GM18517 (cell line): Measurements from ENCODE around the gene OR2M2.

ENCODE experiments used
- ATAC-seq: cut with Tn5 transposase; IDR thresholded peaks from one replicate; pipeline ENCODE4 v1.9.1; 2021; ENCODE audit warnings: mild to moderate bottlenecking, moderate library complexity; ENCODE audit not compliant: unreplicated experiment

The OR2M2 gene, protein sequence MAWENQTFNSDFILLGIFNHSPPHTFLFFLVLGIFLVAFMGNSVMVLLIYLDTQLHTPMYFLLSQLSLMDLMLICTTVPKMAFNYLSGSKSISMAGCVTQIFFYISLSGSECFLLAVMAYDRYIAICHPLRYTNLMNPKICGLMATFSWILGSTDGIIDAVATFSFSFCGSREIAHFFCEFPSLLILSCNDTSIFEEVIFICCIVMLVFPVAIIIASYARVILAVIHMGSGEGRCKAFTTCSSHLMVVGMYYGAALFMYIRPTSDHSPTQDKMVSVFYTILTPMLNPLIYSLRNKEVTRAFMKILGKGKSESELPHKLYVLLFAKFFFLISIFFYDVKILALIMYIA

DNA sequence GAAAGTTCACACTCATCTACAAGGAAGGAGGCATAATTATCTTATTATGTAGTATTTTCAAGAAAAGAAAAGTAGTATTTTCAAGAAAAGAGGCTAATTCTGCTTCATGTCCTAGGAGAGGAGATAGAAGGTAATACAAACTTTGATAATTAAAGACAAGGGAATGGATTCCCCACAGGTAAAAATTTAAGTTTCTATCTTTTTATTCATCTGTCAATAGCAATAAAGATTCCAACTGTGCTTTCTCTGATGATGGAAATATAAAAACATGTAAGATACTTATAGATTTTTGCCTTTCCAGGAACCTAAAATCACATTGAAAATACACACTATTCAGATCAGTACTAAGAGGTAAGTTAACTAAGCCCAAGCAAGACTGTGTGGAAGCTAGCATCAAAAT lies at the start of gene OR2M2:
OR2M2 (plus strand) TSS at position 301 of the 400 bp plus-strand sequence. CDS start 5,165 bp downstream, outside the sequence.
- no peak for ATAC-seq

DNA sequence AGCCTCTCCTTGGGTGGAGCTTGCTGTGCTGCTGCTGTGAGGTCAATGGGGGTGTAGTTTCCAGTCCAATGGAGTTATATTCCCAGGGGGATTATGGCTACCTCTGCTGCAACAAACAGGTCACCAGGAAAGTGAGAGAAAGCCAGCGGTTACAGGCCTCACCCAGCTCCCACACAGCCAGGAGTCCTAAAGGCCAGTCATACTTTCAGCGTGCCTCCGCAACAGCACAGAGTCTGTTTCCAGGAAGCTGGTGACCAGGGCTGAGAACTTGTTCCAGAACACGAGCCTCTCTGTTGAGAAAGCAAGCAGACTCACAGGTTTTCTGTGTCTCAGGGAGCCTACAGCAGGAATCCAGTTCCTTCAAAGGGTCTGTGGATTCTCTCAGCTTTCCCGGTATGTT lies 47.0 kb upstream of the OR2M2 start:
- no peak for ATAC-seq

DNA sequence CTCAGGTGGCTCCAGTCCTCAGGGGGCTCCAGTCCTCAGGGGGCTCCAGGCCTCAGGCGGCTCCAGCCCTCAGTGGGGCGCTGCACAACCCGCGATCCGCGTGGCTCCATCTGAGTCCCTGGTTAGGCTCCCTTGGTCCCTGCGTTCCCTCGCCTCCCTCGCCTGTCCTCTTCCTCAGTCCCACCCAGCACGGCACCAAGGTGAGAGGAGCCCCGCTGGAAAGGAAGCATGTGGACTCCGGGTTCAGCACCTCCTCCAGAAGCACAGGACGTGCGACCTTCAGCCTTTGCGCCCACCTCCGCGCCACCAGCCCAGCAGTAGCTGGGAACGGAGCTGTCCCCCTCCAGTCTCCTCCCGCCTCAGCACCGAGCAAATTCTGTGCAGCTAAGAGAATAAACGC lies 37.8 kb upstream of the OR2M2 start:
- no peak for ATAC-seq

DNA sequence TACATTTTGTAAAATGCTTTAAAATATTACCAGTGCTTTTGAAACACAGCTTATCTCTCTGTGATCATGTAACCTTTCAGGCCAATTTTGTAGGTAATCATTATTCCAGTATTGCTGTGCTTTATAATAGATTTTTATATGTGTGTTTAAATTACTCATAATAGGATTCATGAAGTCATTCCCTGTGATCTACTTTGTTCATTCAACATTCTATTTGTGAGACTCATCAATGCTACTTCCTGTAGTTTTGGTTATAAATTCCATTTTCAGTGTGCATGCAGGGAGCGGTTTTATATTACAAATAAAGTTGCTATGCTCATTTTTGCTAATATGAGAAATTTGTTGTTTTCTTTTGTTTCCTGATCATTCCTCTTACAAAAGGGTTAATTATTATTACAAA lies 33.8 kb upstream of the OR2M2 start:
- no peak for ATAC-seq

DNA sequence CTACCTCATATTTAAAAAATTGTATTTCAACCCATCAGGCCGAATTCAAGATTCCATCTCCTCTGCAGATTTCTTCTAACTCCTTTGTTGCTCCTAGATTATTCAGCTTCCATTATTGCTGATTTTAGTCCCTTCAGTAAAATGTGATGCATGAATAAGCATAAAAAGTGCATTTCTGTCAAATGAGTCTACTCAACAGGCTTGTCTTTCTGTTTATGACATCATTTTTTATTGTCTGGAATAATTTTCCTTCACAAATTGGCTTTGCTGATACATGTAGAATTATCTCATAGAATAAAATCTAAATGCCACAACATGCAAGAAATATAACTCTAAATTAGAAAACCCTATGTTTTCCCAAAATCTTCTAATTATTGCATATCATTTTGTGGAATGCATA lies 31.3 kb upstream of the OR2M2 start:
- ATAC-seq: no peak

DNA sequence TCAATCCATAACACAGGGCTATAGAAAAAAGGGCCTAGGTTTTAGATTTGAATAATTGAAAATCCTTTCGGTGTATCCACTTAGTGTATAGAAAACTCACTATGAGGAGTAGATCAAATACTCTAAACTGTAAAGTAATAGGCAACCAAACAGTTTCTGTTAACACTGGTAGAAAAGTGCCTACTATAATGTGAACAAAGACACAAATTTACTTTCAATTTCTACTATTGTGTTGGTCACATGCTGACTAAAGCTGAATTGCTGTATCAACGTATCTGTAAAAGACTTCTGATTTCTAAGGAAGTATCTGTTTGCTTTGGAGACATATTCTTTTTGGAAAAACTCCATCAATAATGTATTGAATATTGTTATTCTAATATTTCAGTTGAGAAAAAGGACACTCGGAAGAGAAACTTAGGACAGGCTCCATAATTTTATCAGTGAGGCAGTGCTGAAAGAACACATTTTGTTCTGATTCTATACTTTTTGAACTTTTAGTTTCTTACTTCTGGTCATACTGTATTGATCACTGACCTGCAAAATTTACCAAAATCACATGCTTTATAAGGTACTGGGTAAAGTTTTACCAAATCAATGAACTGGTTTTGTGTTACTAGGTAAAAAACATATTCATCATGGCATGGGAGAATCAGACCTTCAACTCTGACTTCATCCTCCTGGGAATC lies 30.0 kb upstream of the OR2M2 start, which contains the start of gene OR2M5:
OR2M5 (plus strand) TSS at position 636 of the 686 bp plus-strand sequence; CDS start at position 636, 0 bp downstream.
- no peak for ATAC-seq

DNA sequence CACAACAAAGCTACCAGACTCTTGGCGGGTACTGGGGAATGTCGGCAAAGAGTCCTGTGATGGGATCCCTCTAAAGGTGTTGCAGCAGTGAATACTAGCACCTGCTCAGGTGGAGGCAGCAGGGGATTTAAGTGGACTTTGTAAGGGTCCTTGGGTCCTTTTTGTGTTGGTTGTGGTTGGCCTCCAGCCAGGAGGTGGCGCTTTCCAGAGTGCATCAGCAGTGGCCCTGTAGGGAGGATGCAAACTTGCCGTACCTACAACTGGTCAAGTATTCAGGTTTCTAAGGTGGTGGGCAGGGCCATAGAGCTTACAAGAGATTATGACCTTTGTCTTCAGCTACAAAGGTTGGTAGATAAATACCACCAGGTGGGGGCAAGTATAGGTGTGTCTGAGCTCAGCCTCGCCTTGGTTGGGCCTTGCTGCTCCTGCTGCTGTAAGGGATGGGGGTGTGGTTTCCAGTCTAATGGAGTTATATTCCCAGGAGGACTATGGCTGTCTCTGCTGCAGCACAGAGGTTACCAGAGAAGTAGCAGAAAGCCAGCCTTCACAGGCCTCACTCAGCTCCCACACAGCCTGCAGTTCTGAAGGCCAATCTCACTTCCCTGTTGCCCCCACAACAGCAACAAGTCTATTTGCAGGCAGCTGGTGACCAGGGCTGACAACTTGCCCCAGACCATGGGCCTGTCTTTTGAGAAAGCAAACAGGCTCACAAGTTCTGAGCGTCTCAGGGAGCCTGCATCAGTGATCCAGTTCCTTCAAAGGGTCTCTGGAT lies 22.4 kb upstream of the OR2M2 start:
- no peak for ATAC-seq

DNA sequence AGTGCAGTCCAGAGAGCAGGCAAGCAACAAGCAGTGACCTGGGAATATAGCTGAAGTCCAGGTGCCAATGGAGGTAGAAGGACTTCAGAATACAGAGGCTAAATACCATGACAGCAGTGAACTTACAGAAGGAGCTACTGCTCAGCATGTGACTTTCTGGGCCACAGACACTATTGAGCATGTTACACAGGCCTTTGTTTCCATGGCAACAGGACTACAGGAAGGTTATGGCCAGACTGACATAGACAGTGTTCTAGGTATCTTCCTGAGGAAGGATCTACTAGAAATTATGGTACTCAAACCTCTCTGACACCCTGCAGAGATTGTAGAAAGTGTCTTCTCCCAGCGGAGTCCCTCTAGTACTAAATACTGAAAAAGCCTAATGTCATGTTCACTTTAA lies 18.7 kb upstream of the OR2M2 start:
- ATAC-seq: no peak

DNA sequence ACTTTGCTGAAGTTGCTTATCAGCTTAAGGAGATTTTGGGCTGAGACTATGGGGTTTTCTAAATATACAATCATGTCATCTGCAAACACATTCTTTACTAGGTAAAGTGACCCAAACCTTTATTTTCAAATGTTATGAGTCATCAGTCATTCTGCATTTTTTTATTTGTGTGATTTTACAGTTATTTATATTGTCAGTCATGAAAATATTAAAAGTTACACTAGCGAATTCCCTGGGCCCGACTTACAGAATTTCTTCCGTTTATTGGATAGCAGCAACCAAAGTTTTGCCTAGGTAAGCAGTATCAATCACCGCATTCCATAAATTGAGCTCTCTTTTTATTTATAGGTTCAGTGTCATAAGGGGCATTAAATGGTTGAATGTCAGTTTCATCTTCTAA lies 15.9 kb upstream of the OR2M2 start:
- ATAC-seq: no peak

DNA sequence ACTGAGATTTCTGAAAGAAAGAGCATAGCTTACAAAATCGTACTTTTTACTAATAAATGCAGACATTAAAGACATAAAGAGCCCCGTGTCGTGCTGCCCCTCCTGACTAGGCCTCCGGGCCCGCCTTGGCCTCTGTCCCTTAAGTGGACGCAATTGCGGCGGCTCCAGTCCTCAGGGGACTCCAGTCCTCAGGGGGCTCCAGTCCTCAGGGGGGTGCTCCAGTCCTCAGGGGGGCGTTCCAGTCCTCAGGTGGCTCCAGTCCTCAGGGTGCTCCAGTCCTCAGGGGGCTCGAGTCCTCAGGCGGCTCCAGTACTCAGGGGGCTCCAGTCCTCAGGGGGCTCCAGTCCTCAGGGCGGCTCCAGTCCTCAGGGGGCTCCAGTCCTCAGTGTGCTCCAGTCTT lies 10.6 kb upstream of the OR2M2 start:
- no peak for ATAC-seq

DNA sequence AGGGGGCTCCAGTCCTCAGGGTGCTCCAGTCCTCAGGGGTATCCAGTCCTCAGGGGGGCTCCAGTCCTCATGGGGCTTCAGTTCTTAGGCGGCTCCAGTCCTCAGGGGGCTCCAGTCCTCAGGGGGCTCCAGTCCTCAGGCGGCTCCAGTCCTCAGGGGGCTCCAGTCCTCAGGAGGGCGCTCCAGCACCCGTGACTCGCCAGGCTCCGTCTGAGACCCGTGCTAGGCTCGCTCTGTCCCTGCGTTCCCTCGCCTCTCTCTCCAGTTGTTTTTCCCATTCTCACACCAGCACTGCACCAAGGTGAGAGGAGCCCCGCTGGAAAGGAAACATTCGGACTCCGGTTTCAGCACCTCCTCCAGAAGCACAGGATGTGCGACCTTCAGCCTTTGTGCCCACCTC lies 9.4 kb upstream of the OR2M2 start:
- ATAC-seq: no peak

DNA sequence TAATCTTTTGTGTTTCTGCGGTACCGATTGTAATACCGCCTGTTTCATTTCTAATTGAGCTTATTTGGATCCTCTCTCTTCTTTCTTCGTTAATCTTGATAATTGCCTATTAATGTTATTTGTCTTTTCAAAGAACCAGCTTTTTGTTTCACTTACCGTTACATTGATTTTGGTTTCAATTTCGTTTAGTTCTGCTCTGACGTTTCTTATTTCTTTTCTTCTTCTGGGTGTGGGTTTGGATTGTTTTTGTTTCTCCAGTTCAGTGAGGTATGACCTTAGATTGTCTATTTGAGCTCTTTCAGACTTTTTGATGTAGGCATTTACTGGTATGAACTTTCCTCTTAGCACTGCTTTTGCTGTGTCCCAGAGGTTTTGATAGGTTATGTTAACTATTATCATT lies 9.4 kb downstream of the OR2M2 start:
- no peak for ATAC-seq

DNA sequence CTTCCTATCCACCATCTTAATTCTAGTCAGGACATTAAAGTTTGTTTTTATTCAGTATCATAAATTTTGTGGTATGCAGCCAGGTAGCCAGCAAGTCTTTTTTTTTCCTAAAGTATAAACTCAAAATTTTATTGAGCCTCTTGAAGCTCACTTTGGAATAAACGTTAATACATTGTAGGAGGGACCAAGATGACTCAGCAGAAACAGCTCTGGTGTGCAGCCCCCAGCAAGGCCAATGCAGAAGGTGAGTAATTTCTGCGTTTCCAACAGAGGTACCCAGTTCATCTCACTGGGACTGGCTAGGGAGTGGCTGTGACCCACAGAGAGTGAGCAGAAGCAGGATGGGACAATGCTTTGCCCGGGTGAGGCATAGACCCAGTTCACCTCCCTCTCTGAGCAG lies 12.7 kb downstream of the OR2M2 start:
- ATAC-seq: no peak

DNA sequence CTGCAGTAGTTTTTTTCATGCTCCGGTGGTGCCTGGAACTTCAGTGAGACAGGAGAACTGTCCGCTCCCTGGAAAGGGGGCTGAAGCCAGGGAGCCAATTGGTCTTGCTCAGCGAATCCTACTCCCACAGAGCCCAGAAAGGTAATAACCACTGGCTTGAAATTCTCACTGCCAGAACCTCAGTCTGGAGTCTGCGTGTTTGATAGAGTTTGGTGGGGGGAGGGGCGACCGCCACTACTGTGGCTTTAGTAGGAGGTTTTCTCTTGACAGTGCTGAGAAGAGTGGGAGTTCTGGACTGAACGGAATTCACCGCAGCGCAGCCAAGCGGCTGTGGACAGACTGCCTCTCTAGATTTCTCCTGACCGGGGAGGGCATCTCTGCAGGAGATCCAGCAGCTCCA lies 14.4 kb downstream of the OR2M2 start:
- no peak for ATAC-seq

DNA sequence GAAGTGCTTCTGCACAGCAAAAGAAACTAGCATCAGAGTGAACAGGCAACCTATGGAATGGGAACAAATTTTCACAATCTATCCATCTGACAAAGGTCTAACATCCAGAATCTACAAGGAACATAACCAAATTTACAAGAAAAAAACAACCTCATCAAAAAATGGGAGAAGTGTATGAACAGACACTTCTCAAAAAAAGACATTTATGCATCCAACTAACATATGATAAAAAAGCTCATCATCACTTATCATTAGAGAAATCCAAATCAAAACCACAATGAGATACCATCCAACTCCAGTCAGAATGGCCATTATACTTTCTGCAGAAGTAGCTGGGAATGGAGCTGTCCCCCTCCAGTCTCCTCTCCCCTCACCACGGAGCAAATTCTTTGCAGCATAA lies 19.5 kb downstream of the OR2M2 start:
- ATAC-seq: no peak

DNA sequence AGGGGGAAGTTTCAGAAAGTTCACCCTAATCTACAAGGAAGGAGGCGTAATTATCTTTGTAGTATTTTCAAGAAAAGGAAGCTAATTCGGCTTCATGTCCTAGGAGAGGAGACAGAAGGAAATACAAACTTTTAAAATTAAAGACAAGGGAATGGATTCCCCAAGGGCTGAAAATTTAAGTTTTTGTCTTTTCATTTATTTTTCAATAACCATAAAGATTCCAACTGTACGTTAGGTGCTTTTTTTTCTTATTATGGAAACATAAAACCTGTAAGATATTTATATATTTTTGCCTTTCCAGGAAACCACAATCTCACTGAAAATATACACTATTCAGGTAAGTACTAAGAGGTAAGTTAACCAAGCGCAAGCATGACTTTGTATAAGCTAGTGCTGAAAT lies 22.3 kb downstream of the OR2M2 start, which contains the start of gene OR2M3:
OR2M3 (plus strand) TSS at position 301 of the 400 bp plus-strand sequence. CDS start 5,803 bp downstream, outside the sequence.
- ATAC-seq: no peak

DNA sequence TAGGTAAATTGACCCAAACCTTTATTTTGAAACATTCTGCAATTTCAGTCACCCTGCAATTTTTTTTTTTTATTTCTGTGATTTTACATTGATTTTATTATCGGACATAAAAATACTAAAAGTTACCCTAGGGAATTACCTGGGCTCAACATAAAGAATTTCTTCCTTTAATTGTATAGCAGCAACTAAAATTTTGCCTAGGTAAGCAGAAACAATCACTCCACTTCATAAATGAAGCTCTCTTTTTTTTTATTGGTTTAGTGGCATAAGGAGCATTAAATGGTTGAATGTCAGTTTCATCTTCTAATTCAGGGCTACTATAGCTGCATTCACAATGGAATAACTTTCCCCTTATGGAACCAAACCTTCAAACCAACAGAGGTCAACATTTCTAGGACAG lies 41.3 kb downstream of the OR2M2 start:
- no peak for ATAC-seq

DNA sequence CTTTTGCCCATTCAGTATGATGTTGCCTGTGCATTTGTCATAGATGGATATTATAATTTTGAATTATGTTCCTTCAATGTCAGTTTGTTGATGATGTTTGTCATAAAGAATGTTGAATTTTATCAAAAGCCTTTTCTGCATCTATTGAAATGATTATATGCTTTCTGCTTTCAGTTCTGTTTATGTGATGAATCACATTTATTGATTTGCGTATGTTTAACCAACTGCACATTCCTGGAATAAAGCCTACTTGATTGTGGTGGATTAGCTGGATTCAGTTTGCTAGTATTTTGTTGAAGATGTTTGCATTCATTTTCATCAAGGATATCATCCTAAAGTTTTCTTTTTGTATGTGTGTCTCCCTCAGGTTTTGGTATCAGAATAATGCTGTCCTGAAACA lies 50.9 kb downstream of the OR2M2 start:
- ATAC-seq: no peak

DNA sequence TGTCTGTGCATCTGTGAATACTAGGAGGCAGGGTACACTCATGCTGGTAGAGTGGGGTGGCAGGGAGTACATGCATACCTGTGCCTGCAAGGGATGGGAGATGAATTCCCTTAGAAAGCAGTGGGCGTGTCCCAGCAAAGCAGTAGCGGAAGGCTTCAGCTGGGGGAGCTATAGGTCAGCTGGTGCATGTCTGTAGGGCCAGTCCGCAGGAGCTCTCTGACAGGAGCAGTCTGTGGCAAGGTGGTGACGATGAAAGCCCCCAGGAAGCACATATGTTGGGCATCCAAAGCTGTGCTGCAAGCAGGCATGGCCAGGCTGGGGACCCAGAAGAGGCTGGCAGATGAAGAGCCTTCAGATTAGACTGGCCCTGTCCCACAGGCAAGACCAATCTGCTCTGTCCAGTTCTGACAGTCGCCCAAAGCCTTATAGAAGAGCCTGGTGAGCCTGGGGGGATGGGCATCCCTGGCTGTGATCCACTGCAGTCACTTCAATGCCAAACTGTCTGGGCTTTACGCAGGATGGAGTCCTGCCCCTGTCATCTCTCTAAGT lies 54.8 kb downstream of the OR2M2 start:
- ATAC-seq: no peak
